IPS DF 6.9 (cell line): Measurements from ENCODE around the gene RBM41.
"Not testable (repeated sequence)": the region's sequence is repeated elsewhere in the genome, so short reads cannot be mapped to it uniquely, and the experiment has no call there.

Source experiments
- DNase-seq: peaks from one replicate; pipeline ENCODE4 v3.0.0-alpha.2; 2013; ENCODE audit warnings: low read depth, low spot score
- H3K27ac ChIP-seq: one replicate; pipeline ENCODE4 v1.5.1; 2013; ENCODE audit warnings: low read length, control low read depth
- H3K27me3 ChIP-seq: 2 replicates; pipeline ENCODE4 v1.6.1; 2013; ENCODE audit warnings: mild to moderate bottlenecking, low read length; ENCODE audit not compliant: control insufficient read depth, insufficient read depth
- H3K36me3 ChIP-seq: 2 replicates; pipeline ENCODE4 v1.6.1; 2013; ENCODE audit warnings: low read length; ENCODE audit not compliant: control insufficient read depth, insufficient read depth
- H3K4me1 ChIP-seq: 2 replicates; pipeline ENCODE4 v1.6.1; 2013; ENCODE audit warnings: low read length; ENCODE audit not compliant: control insufficient read depth, insufficient read depth
- H3K4me3 ChIP-seq: 2 replicates; pipeline ENCODE4 v1.5.1; 2013; ENCODE audit warnings: mild to moderate bottlenecking, low read length
- H3K9me3 ChIP-seq: 2 replicates; pipeline ENCODE4 v1.6.1; 2013; ENCODE audit warnings: low read length, inconsistent platforms; ENCODE audit not compliant: control insufficient read depth, insufficient read depth
- WGBS: extraction: QIAGEN DNeasy Blood & Tissue Kit; methylation state at CpG from one replicate; pipeline ENCODE4 v1.1.7; 2013; ENCODE audit warnings: mixed read lengths, missing lambda C conversion rate; ENCODE audit not compliant: insufficient read length, insufficient coverage; 5-methylcytosine and 5-hydroxymethylcytosine counted together

The RBM41 gene

DNA sequence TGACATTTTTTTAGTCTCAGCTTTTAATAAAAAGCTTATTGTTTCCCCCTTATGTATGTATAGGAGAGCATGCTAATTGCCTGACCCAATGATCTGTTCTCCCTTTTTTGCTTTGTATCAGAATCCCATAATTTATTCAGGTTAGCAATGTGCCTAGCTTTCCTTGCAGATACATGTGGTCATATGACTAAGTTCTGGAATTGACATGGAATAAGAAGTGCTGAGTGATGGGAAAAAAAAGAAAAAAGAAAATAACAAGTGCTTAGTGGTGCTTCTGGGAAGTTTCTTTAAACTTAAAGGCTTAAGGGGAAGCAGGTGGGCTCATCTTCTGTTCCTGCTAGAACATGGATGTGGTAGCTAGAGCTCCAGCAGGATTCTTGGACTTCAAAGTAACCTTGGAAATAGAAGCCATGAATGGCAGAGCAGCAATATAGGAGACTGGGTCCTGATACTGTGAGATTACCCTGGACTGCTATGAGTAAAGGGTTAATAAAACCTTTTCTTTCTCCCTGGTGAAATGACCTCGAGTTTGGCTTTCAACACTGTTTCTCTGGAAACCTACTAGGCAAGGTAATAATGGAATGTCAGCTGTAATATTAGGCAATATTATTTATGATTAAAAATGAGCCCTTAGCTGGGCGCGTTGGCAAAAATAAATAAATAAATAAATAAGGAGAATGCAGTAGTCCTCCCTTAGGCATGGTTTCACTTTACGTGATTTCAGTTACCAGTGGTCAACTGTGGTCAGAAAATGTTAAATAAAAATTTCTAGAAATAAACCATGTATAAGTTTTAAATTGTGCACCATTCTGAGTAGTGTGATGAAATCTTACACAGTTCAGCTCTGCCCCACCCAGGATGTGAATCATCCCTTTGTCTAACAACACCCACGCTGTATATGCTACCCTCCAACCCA is 16.7 kb upstream of the RBM41 start:
- Histone ChIP-seq H3K4me3 (no peak overlapping the region), H3K27me3 (no peaks in the 10 kb centered on the region), H3K4me1 (no peaks in the 10 kb centered on the region), H3K36me3 (no peaks in the 10 kb centered on the region), H3K27ac (no peak overlapping the region), H3K9me3 (no peaks in the 10 kb centered on the region)
- WGBS: no CpG with 5 or more reads among the region's 5 CpGs
- DNase-seq: no peak

DNA sequence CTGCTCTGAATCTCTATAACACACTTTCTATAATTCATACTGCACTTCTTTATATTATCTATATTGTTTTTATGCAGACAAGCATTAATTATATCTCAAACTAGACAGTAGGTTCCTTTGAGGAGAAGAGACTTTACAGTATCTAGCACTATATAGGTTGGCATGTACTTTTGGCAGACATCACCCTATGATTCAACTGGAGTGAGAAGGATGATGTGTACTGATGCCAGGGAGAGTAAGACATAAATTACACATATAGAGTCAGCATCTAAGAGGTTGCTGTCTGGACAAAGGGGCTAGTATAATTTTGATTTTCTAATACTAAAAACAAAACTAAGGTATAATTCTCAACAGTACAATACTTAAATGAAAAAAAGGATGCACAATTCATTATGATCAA is 5.1 kb upstream of the RBM41 start:
- DNase-seq: no peak
- H3K4me1 ChIP-seq: no peaks in the 10 kb centered on the region
- no peaks in the 10 kb centered on the region for H3K9me3 ChIP-seq
- H3K27me3 ChIP-seq: no peaks in the 10 kb centered on the region
- no peak overlapping the region for H3K27ac ChIP-seq
- no peak overlapping the region for H3K4me3 ChIP-seq
- no peaks in the 10 kb centered on the region for H3K36me3 ChIP-seq

GRCh38 chrX:107119283-107119682 is 661 bp upstream of the RBM41 start:
- peaks cover 3% of the 10 kb centered on the region; the same call in 1 of the 2 replicates for H3K36me3 ChIP-seq
- H3K27ac ChIP-seq: no peak overlapping the region
- no peaks in the 10 kb centered on the region for H3K27me3 ChIP-seq
- no peak overlapping the region for H3K4me3 ChIP-seq
- H3K9me3 ChIP-seq: no peaks in the 10 kb centered on the region
- no CpG with 5 or more reads among the region's 1 CpG for WGBS
- DNase-seq: no peak
- H3K4me1 ChIP-seq: no peaks in the 10 kb centered on the region

- Histone ChIP-seq H3K4me1 (no peaks in the 10 kb centered on the region), H3K27me3 (no peaks in the 10 kb centered on the region), H3K27ac (no peak overlapping the region), H3K36me3 (peaks cover 3% of the 10 kb centered on the region; the same call in 1 of the 2 replicates), H3K9me3 (no peaks in the 10 kb centered on the region), H3K4me3 (peak overlapping the region; percentile 74; the same call in 1 of the 2 replicates)
- no CpG with 5 or more reads among the region's 8 CpGs for WGBS
- no peak for DNase-seq
Observed at GRCh38 chrX:107117993-107118321, 665 bp downstream of the RBM41 start.

DNA sequence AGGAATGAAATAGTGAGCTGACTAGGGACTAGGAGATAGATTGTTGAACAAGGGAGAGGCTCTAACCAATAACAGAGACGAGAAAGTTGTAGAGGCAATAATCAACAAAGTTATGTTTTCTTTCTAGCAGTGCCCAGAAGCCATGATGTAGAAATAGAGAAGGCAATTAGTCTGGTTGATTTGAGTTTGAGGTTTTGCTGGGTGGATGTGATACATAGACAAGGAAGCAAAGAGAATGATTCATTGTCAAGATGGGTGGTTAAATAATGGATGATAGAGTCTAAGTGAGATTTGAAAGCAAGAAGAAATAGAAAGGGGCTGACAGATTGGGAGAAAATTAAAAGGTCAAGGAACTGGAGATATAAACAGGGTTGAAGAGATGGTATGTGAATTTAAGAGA is 11.2 kb downstream of the RBM41 start:
- WGBS: no CpG with 5 or more reads among the region's 1 CpG
- Histone ChIP-seq H3K27ac (no peak overlapping the region), H3K4me1 (no peaks in the 10 kb centered on the region), H3K36me3 (no peaks in the 10 kb centered on the region; the same call in 1 of the 2 replicates), H3K9me3 (no peaks in the 10 kb centered on the region), H3K4me3 (no peak overlapping the region), H3K27me3 (no peaks in the 10 kb centered on the region)
- no peak for DNase-seq

GRCh38 chrX:107102980-107103379 is 15.6 kb downstream of the RBM41 start:
- Histone ChIP-seq H3K27ac (no peak overlapping the region), H3K4me3 (no peak overlapping the region), H3K36me3 (no peaks in the 10 kb centered on the region), H3K9me3 (no peaks in the 10 kb centered on the region), H3K27me3 (no peaks in the 10 kb centered on the region), H3K4me1 (no peaks in the 10 kb centered on the region)
- no peak for DNase-seq
- WGBS: no CpG with 5 or more reads among the region's 1 CpG

GRCh38 chrX:107076158-107076557 is 42.5 kb downstream of the RBM41 start:
- no CpG with 5 or more reads among the region's 6 CpGs for WGBS
- Histone ChIP-seq H3K4me3 (no peak overlapping the region), H3K9me3 (no peaks in the 10 kb centered on the region), H3K36me3 (no peaks in the 10 kb centered on the region), H3K27ac (no peak overlapping the region), H3K27me3 (no peaks in the 10 kb centered on the region), H3K4me1 (no peaks in the 10 kb centered on the region)
- DNase-seq: no peak

- not testable (repeated sequence) for H3K9me3 ChIP-seq, H3K4me3 ChIP-seq, H3K36me3 ChIP-seq, DNase-seq, H3K27ac ChIP-seq, H3K4me1 ChIP-seq, H3K27me3 ChIP-seq
- no CpG with 5 or more reads among the region's 3 CpGs for WGBS
Observed at GRCh38 chrX:107057731-107058130, 60.9 kb downstream of the RBM41 start.

DNA sequence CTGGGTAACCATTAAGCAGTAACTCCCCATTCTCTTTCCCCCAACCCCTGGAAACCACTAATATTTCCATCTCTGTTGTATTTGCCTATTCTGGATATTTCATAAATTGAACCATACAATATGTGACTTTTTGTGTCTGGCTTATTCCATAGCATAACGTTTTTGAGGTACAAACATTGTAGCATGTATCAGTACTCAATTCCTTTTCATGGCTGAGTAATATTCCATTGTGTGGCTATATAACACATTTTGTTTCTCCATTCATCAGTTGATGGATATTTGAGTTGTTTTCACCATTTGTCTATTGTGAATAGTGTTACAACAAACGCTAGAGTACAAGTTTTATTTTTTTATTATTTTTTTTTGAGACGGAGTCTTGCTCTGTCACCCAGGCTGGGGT is 63.6 kb downstream of the RBM41 start:
- no peak overlapping the region for H3K4me3 ChIP-seq
- DNase-seq: no peak

DNA sequence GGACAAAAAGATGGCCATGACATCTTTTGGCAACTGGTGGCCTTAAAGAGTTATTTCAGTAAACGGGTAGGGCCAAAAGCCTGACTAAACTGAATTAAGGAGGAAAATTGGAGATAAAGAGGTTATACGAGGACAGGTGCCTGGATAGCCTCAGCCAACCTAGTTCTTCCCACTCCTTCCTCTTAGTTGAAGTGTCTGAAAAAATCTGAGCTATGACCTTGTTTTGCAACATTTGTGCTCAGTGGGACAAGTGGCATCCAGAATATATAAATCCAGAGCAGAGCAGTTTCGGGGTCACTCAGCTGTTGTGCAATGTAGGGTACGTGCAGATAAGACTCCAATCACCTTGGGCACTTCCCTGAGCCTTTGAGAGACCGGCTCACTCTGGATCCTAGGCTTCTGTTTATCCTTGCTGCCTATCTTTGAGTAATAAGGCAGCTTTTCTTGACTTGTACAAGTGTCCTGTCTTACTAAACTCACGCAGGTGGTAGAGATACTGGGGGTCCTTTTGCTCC is 68.4 kb downstream of the RBM41 start:
- DNase-seq: no peak
- H3K4me1 ChIP-seq: no peaks in the 10 kb centered on the region
- no peak overlapping the region for H3K27ac ChIP-seq
- no peaks in the 10 kb centered on the region for H3K27me3 ChIP-seq
- no CpG with 5 or more reads among the region's 6 CpGs for WGBS
- H3K36me3 ChIP-seq: no peaks in the 10 kb centered on the region
- H3K4me3 ChIP-seq: no peak overlapping the region
- no peaks in the 10 kb centered on the region for H3K9me3 ChIP-seq

More for the DNA sequence above, 63.6 kb downstream of the RBM41 start:
- no CpG with 5 or more reads among the region's 3 CpGs for WGBS
- no peaks in the 10 kb centered on the region for H3K9me3 ChIP-seq
- H3K4me1 ChIP-seq: no peaks in the 10 kb centered on the region
- no peak overlapping the region for H3K27ac ChIP-seq
- no peaks in the 10 kb centered on the region for H3K36me3 ChIP-seq
- H3K27me3 ChIP-seq: no peaks in the 10 kb centered on the region

GRCh38 chrX:107047622-107048021 is 71.0 kb downstream of the RBM41 start:
- no peak for DNase-seq
- Histone ChIP-seq H3K36me3 (no peaks in the 10 kb centered on the region), H3K4me3 (no peak overlapping the region), H3K4me1 (no peaks in the 10 kb centered on the region), H3K27ac (no peak overlapping the region), H3K9me3 (no peaks in the 10 kb centered on the region), H3K27me3 (no peaks in the 10 kb centered on the region)
- WGBS: no CpG with 5 or more reads among the region's 1 CpG
